ENCODE results near the gene TLE2. TPM values are rescaled to one million over a fixed set of nuclear protein-coding genes. Genes with fewer than 3 reads are reported as not detected.
A peak's percentile ranks its signal among the peaks of the same experiment; 100 is the strongest.

Gene TLE2
- total and polyA plus RNA-seq, 9 of the 15 experiments (the other 6 are each of a cell fraction or from before 2014, with no cell fraction given): 0.35 to 13.1 (median 6.2) TPM

GRCh38 chr19:2977001-2977745, 51.9 kb downstream of the TLE2 start, which contains the start of gene TLE6 (continued):
- TF ChIP-seq SIN3A (IDR thresholded peaks at IDR 0.05; ENCODE audit: borderline replicate concordance in 2 of 2, control insufficient read depth in 1 of 2, low read depth in 2 of 2, low read length in 2 of 2): peak; percentile 40 to 41; a peak in 2 of 4 replicates
- no peak for TF ChIP-seq SREBF1 (IDR thresholded peaks at IDR 0.05; ENCODE audit: borderline replicate concordance, low read depth, low read length)
- peak; percentile 85 for TF ChIP-seq CXXC5 (CRISPR knock-in tag; IDR thresholded peaks at IDR 0.05)
- no peak for TF ChIP-seq ZNF586 (CRISPR knock-in tag; conservative IDR thresholded peaks at IDR 0.05)
- no peak for TF ChIP-seq ATF2 (CRISPR knock-in tag; IDR thresholded peaks at IDR 0.05)
- TF ChIP-seq TEAD1 (CRISPR knock-in tag; IDR thresholded peaks at IDR 0.05): peak in 1 of 2 experiments; percentile 37; a peak in 1 of 4 replicates
- no peak for TF ChIP-seq ZNF655 (CRISPR knock-in tag; IDR thresholded peaks at IDR 0.05)
- no peak for TF ChIP-seq ZNF696 (CRISPR knock-in tag; conservative IDR thresholded peaks at IDR 0.05)
- TF ChIP-seq PBX2 (CRISPR knock-in tag; IDR thresholded peaks at IDR 0.05; ENCODE audit: low read depth): peak; percentile 83
- peak; percentile 93 for TF ChIP-seq PBX2 (tag; conservative IDR thresholded peaks at IDR 0.05; ENCODE audit: low read depth)
- TF ChIP-seq ZNF778 (CRISPR knock-in tag; IDR thresholded peaks at IDR 0.05): no peak
- peak; percentile 80 for TF ChIP-seq LCOR (CRISPR knock-in tag; IDR thresholded peaks at IDR 0.05)
- no peak for TF ChIP-seq HNRNPLL (IDR thresholded peaks at IDR 0.05; ENCODE audit: low read depth, low read length, poor library complexity, severe bottlenecking)
- TF ChIP-seq CC2D1A (IDR thresholded peaks at IDR 0.05): no peak
- TF ChIP-seq ADNP (tag; IDR thresholded peaks at IDR 0.05): no peak
- no peak for TF ChIP-seq ZNF253 (CRISPR knock-in tag; conservative IDR thresholded peaks at IDR 0.05)
- peak; percentile 88 for TF ChIP-seq RAD51 (IDR thresholded peaks at IDR 0.05; ENCODE audit: borderline replicate concordance, low read depth)
- TF ChIP-seq MAFF (IDR thresholded peaks at IDR 0.05; ENCODE audit: low read length): no peak
- TF ChIP-seq SOX6 (IDR thresholded peaks at IDR 0.05): no peak
- no peak for TF ChIP-seq HDAC6 (IDR thresholded peaks at IDR 0.05; ENCODE audit: low read depth, low read length)
- no peak for TF ChIP-seq ZNF717 (CRISPR knock-in tag; IDR thresholded peaks at IDR 0.05)
- TF ChIP-seq PHF8 (IDR thresholded peaks at IDR 0.05; ENCODE audit: borderline replicate concordance, low read length): peak; percentile 56; the same call in 1 of the 2 replicates
- no peak for TF ChIP-seq TRIM24 (IDR thresholded peaks at IDR 0.05)
- peak; percentile 28; the same call in 1 of the 2 replicates for TF ChIP-seq JUN (IDR thresholded peaks at IDR 0.05; ENCODE audit: borderline replicate concordance, low read depth, low read length)
- TF ChIP-seq JUN (CRISPR knock-in tag; IDR thresholded peaks at IDR 0.05; ENCODE audit: borderline replicate concordance): no peak
